Panc1 (cell line): ENCODE results near the gene ADM2.

Source experiments
- POLR2AphosphoS5 ChIP-seq: IDR thresholded peaks from 2 replicates; pipeline ENCODE4 v1.6.1; 2012; ENCODE audit warnings: mild to moderate bottlenecking, low read depth, low read length, moderate library complexity
- SIN3A ChIP-seq: IDR thresholded peaks from 2 replicates; pipeline ENCODE4 v1.6.1; 2012; ENCODE audit warnings: low read depth, mild to moderate bottlenecking, low read length, moderate library complexity, borderline replicate concordance; ENCODE audit not compliant: insufficient read depth
- TF ChIP-seq, protein P1 (sequence below): fragments of 450-650 bp; IDR thresholded peaks from 2 replicates; pipeline ENCODE4 v1.5.1; 2017; ENCODE audit warnings: mild to moderate bottlenecking
- TF ChIP-seq, protein P2 (sequence below), 2 experiments: IDR thresholded peaks; 2 replicates each; pipeline ENCODE4 v1.6.1; 2011 to 2012; ENCODE audit warnings: low read depth in 2 of 2, control low read depth in 1 of 2, low read length in 1 of 2, mild to moderate bottlenecking in 1 of 2, moderate library complexity in 1 of 2; ENCODE audit not compliant: insufficient read depth in 1 of 2

DNA sequence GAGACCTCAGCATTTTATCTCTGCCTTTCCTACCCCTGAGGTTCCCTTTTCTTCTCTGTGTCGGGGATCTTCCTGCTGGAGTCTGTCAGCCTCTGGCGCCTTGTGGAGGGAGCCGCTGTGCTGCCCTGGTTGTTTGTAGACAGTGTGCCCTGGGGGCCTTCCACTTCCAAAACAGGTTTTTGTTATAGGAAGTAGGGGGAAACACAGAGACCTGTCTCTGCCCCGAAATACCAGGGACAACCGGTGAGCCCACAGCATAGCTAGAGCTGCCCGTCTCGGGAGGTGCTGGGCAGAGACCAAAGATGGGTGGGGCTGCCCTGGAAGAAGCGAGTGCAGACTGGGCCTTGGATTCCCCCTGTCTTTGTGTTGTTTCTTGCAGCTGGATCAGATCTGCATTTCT lies 34.7 kb downstream of the ADM2 start:
- TF ChIP-seq, protein P1, sequence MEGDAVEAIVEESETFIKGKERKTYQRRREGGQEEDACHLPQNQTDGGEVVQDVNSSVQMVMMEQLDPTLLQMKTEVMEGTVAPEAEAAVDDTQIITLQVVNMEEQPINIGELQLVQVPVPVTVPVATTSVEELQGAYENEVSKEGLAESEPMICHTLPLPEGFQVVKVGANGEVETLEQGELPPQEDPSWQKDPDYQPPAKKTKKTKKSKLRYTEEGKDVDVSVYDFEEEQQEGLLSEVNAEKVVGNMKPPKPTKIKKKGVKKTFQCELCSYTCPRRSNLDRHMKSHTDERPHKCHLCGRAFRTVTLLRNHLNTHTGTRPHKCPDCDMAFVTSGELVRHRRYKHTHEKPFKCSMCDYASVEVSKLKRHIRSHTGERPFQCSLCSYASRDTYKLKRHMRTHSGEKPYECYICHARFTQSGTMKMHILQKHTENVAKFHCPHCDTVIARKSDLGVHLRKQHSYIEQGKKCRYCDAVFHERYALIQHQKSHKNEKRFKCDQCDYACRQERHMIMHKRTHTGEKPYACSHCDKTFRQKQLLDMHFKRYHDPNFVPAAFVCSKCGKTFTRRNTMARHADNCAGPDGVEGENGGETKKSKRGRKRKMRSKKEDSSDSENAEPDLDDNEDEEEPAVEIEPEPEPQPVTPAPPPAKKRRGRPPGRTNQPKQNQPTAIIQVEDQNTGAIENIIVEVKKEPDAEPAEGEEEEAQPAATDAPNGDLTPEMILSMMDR, result no peak
- no peak for TF ChIP-seq POLR2AphosphoS5
- TF ChIP-seq SIN3A, result no peak
- TF ChIP-seq, protein P2, sequence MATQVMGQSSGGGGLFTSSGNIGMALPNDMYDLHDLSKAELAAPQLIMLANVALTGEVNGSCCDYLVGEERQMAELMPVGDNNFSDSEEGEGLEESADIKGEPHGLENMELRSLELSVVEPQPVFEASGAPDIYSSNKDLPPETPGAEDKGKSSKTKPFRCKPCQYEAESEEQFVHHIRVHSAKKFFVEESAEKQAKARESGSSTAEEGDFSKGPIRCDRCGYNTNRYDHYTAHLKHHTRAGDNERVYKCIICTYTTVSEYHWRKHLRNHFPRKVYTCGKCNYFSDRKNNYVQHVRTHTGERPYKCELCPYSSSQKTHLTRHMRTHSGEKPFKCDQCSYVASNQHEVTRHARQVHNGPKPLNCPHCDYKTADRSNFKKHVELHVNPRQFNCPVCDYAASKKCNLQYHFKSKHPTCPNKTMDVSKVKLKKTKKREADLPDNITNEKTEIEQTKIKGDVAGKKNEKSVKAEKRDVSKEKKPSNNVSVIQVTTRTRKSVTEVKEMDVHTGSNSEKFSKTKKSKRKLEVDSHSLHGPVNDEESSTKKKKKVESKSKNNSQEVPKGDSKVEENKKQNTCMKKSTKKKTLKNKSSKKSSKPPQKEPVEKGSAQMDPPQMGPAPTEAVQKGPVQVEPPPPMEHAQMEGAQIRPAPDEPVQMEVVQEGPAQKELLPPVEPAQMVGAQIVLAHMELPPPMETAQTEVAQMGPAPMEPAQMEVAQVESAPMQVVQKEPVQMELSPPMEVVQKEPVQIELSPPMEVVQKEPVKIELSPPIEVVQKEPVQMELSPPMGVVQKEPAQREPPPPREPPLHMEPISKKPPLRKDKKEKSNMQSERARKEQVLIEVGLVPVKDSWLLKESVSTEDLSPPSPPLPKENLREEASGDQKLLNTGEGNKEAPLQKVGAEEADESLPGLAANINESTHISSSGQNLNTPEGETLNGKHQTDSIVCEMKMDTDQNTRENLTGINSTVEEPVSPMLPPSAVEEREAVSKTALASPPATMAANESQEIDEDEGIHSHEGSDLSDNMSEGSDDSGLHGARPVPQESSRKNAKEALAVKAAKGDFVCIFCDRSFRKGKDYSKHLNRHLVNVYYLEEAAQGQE (IDR thresholded peaks at IDR 0.05; ENCODE audit: insufficient read depth in 1 of 2, low read depth in 2 of 2, low read length in 1 of 2), result no peak
